ENCODE measurements around the gene POLDIP2.

POLDIP2 gene

DNA sequence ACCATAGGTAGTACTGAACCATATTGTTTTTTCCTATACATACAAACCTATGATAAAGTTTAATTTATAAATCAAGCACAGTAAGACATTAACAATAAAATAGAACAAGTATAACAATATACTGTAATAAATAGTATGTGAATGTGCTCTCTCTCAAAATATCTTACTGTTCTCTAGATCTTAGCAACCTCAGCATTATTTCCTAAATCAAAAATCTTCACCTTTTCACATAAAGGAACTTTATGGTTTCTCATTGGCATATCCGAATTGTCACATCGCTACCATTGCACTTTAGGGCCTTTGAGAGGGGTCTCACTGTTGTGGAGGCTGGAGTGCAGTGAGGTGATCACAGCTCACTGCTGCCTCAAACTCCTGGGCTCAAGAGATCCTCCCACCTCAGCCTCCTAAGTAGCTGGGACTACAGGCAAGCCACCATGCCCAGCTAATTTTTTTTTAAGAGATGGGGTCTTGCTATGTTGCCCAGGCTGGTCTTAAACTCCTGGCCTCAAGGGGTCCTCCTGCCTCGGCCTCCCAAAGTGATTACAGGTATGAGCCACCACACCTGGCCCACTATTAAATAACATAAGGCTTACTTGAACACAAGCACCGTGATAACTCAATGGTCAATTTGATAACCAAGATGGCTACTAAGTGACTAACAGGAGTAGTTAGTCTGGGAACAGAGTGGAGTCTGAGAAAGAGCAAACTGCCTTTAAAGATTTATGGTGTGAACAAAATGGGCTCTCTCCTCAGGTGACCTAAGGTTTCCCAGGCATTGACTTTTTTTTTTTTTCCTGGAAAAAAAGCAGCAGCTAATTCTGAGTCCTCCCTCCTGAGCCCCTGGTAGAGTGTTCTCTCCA lies 41.3 kb downstream of the POLDIP2 start:
- DNase-seq (ENCODE audit: low read depth), result no peak

DNA sequence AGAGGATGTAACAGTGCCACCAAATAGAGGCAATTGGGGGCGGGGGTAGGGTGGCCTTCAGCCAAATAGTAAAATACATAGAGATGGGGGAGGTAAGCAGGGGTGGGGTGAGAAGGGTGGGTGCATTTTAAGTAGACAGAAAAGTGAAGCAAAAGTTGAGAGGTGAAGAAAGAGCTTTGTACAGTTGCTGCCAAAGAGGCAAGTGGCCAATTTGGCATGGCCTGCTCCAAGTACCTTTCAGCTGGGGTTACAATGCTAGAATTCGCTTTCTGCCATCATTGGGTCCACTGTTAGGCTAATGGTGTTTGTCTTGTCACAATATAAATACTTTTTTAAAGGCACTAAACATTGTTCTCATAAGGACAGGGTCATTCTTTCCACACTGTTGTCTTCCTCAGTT lies 43.5 kb downstream of the POLDIP2 start:
- no peak for DNase-seq (ENCODE audit: low read depth)

DNA sequence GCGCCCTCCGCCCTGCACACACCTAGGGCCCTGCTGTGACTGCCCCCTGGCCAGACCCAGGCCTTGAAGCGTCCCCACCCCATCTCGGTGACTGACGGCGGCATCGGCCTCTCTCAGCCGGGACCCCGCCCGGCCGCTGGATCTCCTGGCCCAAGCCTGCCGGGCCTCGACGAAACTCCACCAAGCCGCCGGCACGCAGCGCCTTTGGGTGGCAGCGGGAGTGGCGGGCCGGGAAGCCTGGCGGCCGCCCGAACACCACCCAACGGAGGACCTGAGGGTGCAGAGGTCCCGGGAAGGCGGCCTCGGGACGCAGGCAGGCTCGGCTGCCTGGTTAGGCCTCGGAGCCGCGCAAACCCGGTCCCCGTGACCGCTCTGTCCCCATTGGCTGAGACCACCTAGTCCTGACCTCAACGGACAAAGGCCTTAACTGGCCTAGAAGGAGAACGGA lies 50.3 kb downstream of the POLDIP2 start:
- DNase-seq (ENCODE audit: low read depth), result no peak

DNA sequence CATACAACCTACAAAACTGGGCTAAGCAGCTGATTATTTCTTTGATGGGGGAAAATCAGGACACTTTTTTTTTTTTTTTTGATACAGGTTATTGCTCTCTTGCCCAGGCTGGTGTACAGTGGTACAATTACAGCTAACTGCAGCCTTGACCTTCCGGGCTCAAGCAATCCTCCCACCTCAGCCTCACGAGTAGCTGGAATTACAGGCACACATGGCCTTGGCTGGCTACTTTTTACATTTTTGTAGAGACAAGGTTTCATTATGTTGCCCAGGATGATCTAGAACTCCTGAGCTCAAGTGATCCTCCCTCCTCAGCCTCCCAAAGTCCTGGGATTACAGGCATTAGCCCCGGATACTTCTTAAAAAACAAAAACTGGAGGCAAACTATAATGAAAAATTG lies 58.9 kb downstream of the POLDIP2 start:
- no peak for DNase-seq (ENCODE audit: low read depth)
